Right lobe of liver (tissue), 6 donors: ENCODE results near the gene ZNF93. TPM values are rescaled to one million over a fixed set of nuclear protein-coding genes. Genes with fewer than 3 reads are reported as not detected.

Source experiments
- ATAC-seq, 4 donors: fragments of 200-7000 bp; cut with Tn5 transposase; one replicate each; pipeline ENCODE4 v1.9.1; 2020; ENCODE audit warnings: mild to moderate bottlenecking in 4 of 4, moderate library complexity in 4 of 4
- DNase-seq, 3 donors: peaks; one replicate each; pipeline ENCODE4 v3.0.0-alpha.2; 2020
- H3K27ac ChIP-seq, 3 donors: fragments of 200-600 bp; one replicate each; pipeline ENCODE4 v1.8.0; 2022
- H3K27me3 ChIP-seq, 2 donors: fragments of 200-600 bp; one replicate each; pipeline ENCODE4 v1.8.0; 2022
- H3K36me3 ChIP-seq, 4 donors: fragments of 200-600 bp; sonication (generic) in 1 of 4; one replicate each; pipeline versions ENCODE4 v1.5.1 to v1.8.0; 2017 to 2022; ENCODE audit warnings: control low read depth in 1 of 4
- H3K4me1 ChIP-seq, 4 donors: fragments of 200-600 bp; sonication (generic) in 1 of 4; one replicate each; pipeline versions ENCODE4 v1.5.1 to v1.8.0; 2017 to 2022; ENCODE audit warnings: control low read depth in 1 of 4
- H3K4me3 ChIP-seq, 3 donors: fragments of 200-600 bp; one replicate each; pipeline ENCODE4 v1.8.0; 2022
- H3K9me3 ChIP-seq, 4 donors: fragments of 200-600 bp; sonication (generic) in 1 of 4; one replicate each; pipeline versions ENCODE4 v1.5.1 to v1.8.0; 2017 to 2022; ENCODE audit warnings: control low read depth in 1 of 4
- CTCF ChIP-seq, 4 donors: fragments of 200-600 bp in 3 of 4; fragments of 450-650 bp in 1 of 4; IDR thresholded peaks; one replicate each; pipeline versions ENCODE4 v1.5.1 to v1.8.0; 2016 to 2022; ENCODE audit warnings: antibody characterized with exemption in 4 of 4, mild to moderate bottlenecking in 2 of 4
- POLR2A ChIP-seq: fragments of 450-650 bp; IDR thresholded peaks from one replicate; pipeline ENCODE4 v1.6.1; 2017; ENCODE audit warnings: antibody characterized with exemption, mild to moderate bottlenecking
- WGBS: methylation state at CpG from one replicate; pipeline ENCODE4 v1.1.6; 2018; ENCODE audit warnings: low coverage, low lambda C conversion rate; ENCODE audit not compliant: insufficient coverage; ENCODE audit errors: missing lambda C conversion rate; 5-methylcytosine and 5-hydroxymethylcytosine counted together
- intact Hi-C, 2 donors: fragments of 100-400 bp; cut with DNase I; formaldehyde crosslinking; loops; one replicate each; pipeline versions ENCODE4 v1.11.2 to v1.14.1; 2022
- total RNA-seq, 6 experiments: library from RNA; depleted of rRNA in 2 of 6; stranded (reverse); fragments of >200 nt in 2 of 6; fragmentation: NEBNext Ultra II Directional in 3 of 6; extraction: Animal tissue kit (Norgen Biotek cat#: 25700) in 3 of 6; gene quantifications; one replicate each; pipeline versions ENCODE4 v1.1.0 to v1.2.4, GENCODE V29; 2016 to 2023
- donor health status: DM: no; HTN: yes; CAD: no.
- donor health status: DM: no; HTN: no; CAD: no.
- donor health status: DM: no; HTN: no; CAD: no.
- donor health status: DM: no; HTN: yes; CAD: no.
- donor health status: DM: no; HTN: yes; CAD: no.

ZNF93 gene
- total RNA-seq, 6 experiments from 2014 or later, result 0.35 to 1.6 (median 0.81) TPM

- ATAC-seq, result no peak
- TF ChIP-seq CTCF (IDR thresholded peaks at IDR 0.05), result no peak
- TF ChIP-seq POLR2A, result no peak
- H3K27me3 ChIP-seq, result no peaks in the 10 kb centered on the region
- intact Hi-C loops, result no loop called here
- H3K4me3 ChIP-seq, result no peak overlapping the region
- H3K9me3 ChIP-seq, result peaks cover 0 to 15% (median 0%) of the 10 kb centered on the region in 4 donors
- WGBS, result 80% methylated on average over 2 of the region's 2 CpGs
- no peaks in the 10 kb centered on the region for H3K4me1 ChIP-seq
- no peaks in the 10 kb centered on the region for H3K36me3 ChIP-seq
- H3K27ac ChIP-seq, result no peak overlapping the region
- DNase-seq, result no peak
Observed at GRCh38 chr19:19937403-19937802, 36.7 kb downstream of the ZNF93 start.

GRCh38 chr19:19938449-19938848 lies 37.7 kb downstream of the ZNF93 start:
- 19% methylated on average over 2 of the region's 2 CpGs for WGBS
- ATAC-seq, result no peak
- H3K36me3 ChIP-seq, result no peaks in the 10 kb centered on the region
- DNase-seq, result no peak
- intact Hi-C loops, result no loop called here
- peaks cover 0 to 10% (median 0%) of the 10 kb centered on the region in 4 donors for H3K9me3 ChIP-seq
- no peaks in the 10 kb centered on the region for H3K27me3 ChIP-seq
- no peak overlapping the region for H3K27ac ChIP-seq
- no peak overlapping the region for H3K4me3 ChIP-seq
- TF ChIP-seq POLR2A (no peak), CTCF (IDR thresholded peaks at IDR 0.05) (no peak)
- no peaks in the 10 kb centered on the region for H3K4me1 ChIP-seq

GRCh38 chr19:19943848-19944582 lies 43.3 kb downstream of the ZNF93 start:
- H3K4me1 ChIP-seq, result no peaks in the 10 kb centered on the region
- WGBS, result 55% methylated on average over 5 of the region's 8 CpGs
- no peak overlapping the region for H3K4me3 ChIP-seq
- no peaks in the 10 kb centered on the region for H3K36me3 ChIP-seq
- H3K27me3 ChIP-seq, result no peaks in the 10 kb centered on the region
- intact Hi-C loops, result no loop called here
- DNase-seq (no peak), ATAC-seq (no peak)
- H3K9me3 ChIP-seq, result no peaks in the 10 kb centered on the region
- no peak overlapping the region for H3K27ac ChIP-seq
- TF ChIP-seq POLR2A (no peak), CTCF (IDR thresholded peaks at IDR 0.05) (no peak)

- ATAC-seq (no peak), DNase-seq (no peak)
- Histone ChIP-seq H3K4me1 (no peaks in the 10 kb centered on the region), H3K27me3 (no peaks in the 10 kb centered on the region), H3K36me3 (no peaks in the 10 kb centered on the region), H3K27ac (no peak overlapping the region), H3K9me3 (no peaks in the 10 kb centered on the region), H3K4me3 (no peak overlapping the region)
- TF ChIP-seq CTCF (IDR thresholded peaks at IDR 0.05) (no peak), POLR2A (no peak)
- WGBS, result 75% methylated on average over 2 of the region's 3 CpGs
- intact Hi-C loops, result no loop called here
Observed at GRCh38 chr19:19944583-19944880, 43.8 kb downstream of the ZNF93 start.
